HepG2 (cell line): ENCODE results near the gene TBC1D1. TPM values are rescaled to one million over a fixed set of nuclear protein-coding genes. Genes with fewer than 3 reads are reported as not detected.
A peak's percentile ranks its signal among the peaks of the same experiment; 100 is the strongest.

Experiments
- ATAC-seq: fragments of 200-7000 bp; cut with Tn5 transposase; 3 replicates; pipeline ENCODE4 v1.9.1; 2020; ENCODE audit warnings: mild to moderate bottlenecking, moderate library complexity
- BruUV-seq: library from RNA; stranded (reverse); fragments of 400-500 nt; replicated peaks from 2 replicates; lab custom pipeline; 2021; lab: Mats Ljungman, UMichigan
- CTCF ChIA-PET: fragments of 300-600 bp; formaldehyde crosslinking; extraction: SDS; loops from one replicate; lab custom pipeline; 2021; ENCODE audit warnings: low total read pairs, inconsistent platforms, low intra/inter-chr PET ratio; lab: Yijun Ruan, JAX
- POLR2A ChIA-PET: fragments of 350-600 bp; sonication (Branson Sonifier 250); formaldehyde crosslinking; loops from one replicate; lab custom pipeline; 2020; ENCODE audit warnings: antibody characterized with exemption, inconsistent platforms; lab: Yijun Ruan, JAX
- DNase-seq: peaks from one replicate; pipeline ENCODE4 v3.0.0-alpha.2; 2015; ENCODE audit warnings: low spot score
- FAIRE-seq: peaks from 3 replicates; lab custom pipeline; 2011; peaks lifted over from hg19 to GRCh38; lab: Jason Lieb, UNC
- H2AFZ ChIP-seq: one replicate; pipeline ENCODE4 v1.6.1; 2011; ENCODE audit warnings: low read length, inconsistent platforms
- H3K27ac ChIP-seq: fragments of 300-600 bp; 3 replicates; pipeline ENCODE4 v1.8.0; 2011; ENCODE audit warnings: mixed run types, mild to moderate bottlenecking, mixed read lengths, low read length, inconsistent platforms; ENCODE audit not compliant: insufficient read depth; ENCODE audit errors: extremely low read length
- H3K27me3 ChIP-seq, 2 experiments: fragments of 200-600 bp in 1 of 2; 2 replicates in 1 of 2; 3 replicates in 1 of 2; pipeline versions ENCODE4 v1.6.0 to v1.8.0; 2011; ENCODE audit warnings: low read length in 2 of 2, mild to moderate bottlenecking in 2 of 2, moderate library complexity in 2 of 2, inconsistent platforms in 1 of 2; ENCODE audit not compliant: insufficient read depth in 2 of 2, control insufficient read depth in 1 of 2
- H3K36me3 ChIP-seq, 2 experiments: fragments of 200-600 bp in 1 of 2; replicated peaks in 1 of 2; 2 replicates in 1 of 2; 3 replicates in 1 of 2; pipeline versions ENCODE4 v1.5.1 to v1.8.0; 2011; ENCODE audit warnings: low read length in 2 of 2, inconsistent platforms in 1 of 2; ENCODE audit not compliant: insufficient read depth in 2 of 2, control insufficient read depth in 1 of 2
- H3K4me1 ChIP-seq: 2 replicates; pipeline ENCODE4 v1.5.1; 2012; ENCODE audit warnings: low read length, inconsistent platforms; ENCODE audit not compliant: insufficient read depth
- H3K4me2 ChIP-seq: 2 replicates; pipeline ENCODE4 v1.6.0; 2011; ENCODE audit warnings: low read depth, low read length, inconsistent platforms
- H3K4me3 ChIP-seq, 3 experiments: fragments of 200-600 bp in 1 of 3; sonication (generic), shearing (Covaris generic) in 1 of 3; replicated peaks in 1 of 3; 2 replicates each; pipeline ENCODE4 v1.5.1; 2011 to 2016; ENCODE audit warnings: low read length in 3 of 3, inconsistent platforms in 2 of 3, low read depth in 2 of 3, mild to moderate bottlenecking in 2 of 3, control low read depth in 1 of 3, mixed read lengths in 1 of 3; ENCODE audit not compliant: insufficient read depth in 1 of 3
- H3K79me2 ChIP-seq: one replicate; pipeline ENCODE4 v1.6.1; 2011; ENCODE audit warnings: low read length, inconsistent platforms; ENCODE audit not compliant: insufficient read depth
- H3K9ac ChIP-seq: 2 replicates; pipeline ENCODE4 v1.6.0; 2011; ENCODE audit warnings: mild to moderate bottlenecking, low read depth, low read length, inconsistent platforms; ENCODE audit not compliant: insufficient read depth
- H3K9me3 ChIP-seq: 2 replicates; pipeline ENCODE4 v1.5.1; 2012; ENCODE audit warnings: mild to moderate bottlenecking, low read length
- H4K20me1 ChIP-seq: 2 replicates; pipeline ENCODE4 v1.6.0; 2011; ENCODE audit warnings: inconsistent platforms, mild to moderate bottlenecking, low read length, moderate library complexity; ENCODE audit not compliant: insufficient read depth
- PRDM15 ChIP-seq: sonication (generic); formaldehyde crosslinking; IDR thresholded peaks from 2 replicates; pipeline ENCODE4 v1.4.0; 2020; ENCODE audit warnings: missing genetic modification reagents
- ZNF333 ChIP-seq: sonication (generic); formaldehyde crosslinking; IDR thresholded peaks from 2 replicates; pipeline ENCODE4 v1.4.0; 2020; ENCODE audit warnings: mild to moderate bottlenecking, missing genetic modification reagents, borderline replicate concordance
- WGBS: methylation state at CpG from one replicate; pipeline ENCODE4 v1.1.6; 2017; ENCODE audit warnings: low lambda C conversion rate; 5-methylcytosine and 5-hydroxymethylcytosine counted together
- in situ Hi-C: cut with HindIII; loops from 2 replicates; pipeline ENCODE4 v1.10.0; 2017; ENCODE audit warnings: low pct_unique_long_range_greater_than_20kb; ENCODE audit not compliant: extremely low pct_ligation_motif_present
- intact Hi-C: fragments of 100-400 bp; cut with micrococcal nuclease; formaldehyde crosslinking; loops from one replicate; pipeline ENCODE4 v1.10.0; 2022; ENCODE audit not compliant: unreplicated experiment
- polyA plus RNA-seq, 8 experiments: library from polyadenylated mRNA; depleted of rRNA in 3 of 8; stranded (reverse) in 7 of 8; unstranded in 1 of 8; fragments of >200 nt; fragmentation: Illumina TruSeq in 4 of 8; extraction: Trizol in 4 of 8; gene quantifications; 2 replicates each; pipeline versions ENCODE4 v1.2.1 to v1.2.3, GENCODE V29; 2011 to 2016; ENCODE audit warnings: low read depth in 4 of 8, missing spikeins in 1 of 8, mixed read lengths in 1 of 8; ENCODE audit not compliant: insufficient read depth in 1 of 8
- total RNA-seq, 5 experiments: library from RNA; depleted of rRNA; stranded (reverse); fragments of >200 nt; fragmentation: Illumina TruSeq; extraction: Trizol; gene quantifications; 2 replicates each; pipeline ENCODE4 v1.2.3, GENCODE V29; 2016; ENCODE audit warnings: low read depth in 1 of 5

Gene TBC1D1
- total and polyA plus RNA-seq, 2 of the 13 experiments (the other 11 are each of a cell fraction or from before 2014, with no cell fraction given): 37.3 to 62.8 TPM

DNA sequence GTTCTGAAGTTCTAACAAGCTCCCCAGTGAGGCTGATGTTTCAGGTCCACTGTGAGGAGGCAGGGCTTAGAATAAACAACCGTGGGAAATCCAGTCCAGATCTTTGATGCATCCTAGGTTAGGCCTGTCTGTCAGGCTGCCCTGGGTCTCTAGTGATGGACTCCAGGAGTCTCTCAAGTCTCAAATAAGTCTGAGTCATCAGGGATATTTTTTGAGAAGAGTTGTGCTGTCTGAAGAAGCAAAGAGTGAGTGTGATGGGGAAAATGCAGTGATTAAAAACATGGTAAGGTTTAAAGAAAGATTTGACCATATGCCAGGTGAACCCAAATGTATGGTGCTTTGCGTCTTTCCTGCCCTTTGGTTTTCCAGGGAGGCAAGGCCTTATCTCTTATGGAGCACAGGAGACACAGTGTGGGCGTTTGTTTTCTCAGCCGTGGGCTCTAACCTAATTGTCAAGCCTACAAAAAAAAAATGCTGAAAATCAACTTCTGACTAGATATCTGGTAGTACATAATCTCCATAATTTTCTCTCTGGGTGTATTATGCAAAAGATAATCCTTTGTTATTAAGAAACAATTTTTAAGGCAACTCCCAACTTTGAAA, 170.0 kb downstream of the TBC1D1 start:
- ATAC-seq (no peak), FAIRE-seq (no peak), DNase-seq (no peak)
- Histone ChIP-seq H3K4me3 (no peak overlapping the region), H3K27ac (no peak overlapping the region), H3K36me3 (0 out of 5 replicates have a peak, but pooled peaks cover 0 to 2% of the 10 kb centered on the region in 2 experiments), H3K4me1 (peaks cover 46% of the 10 kb centered on the region), H2AFZ (no peak overlapping the region), H3K79me2 (no peaks in the 10 kb centered on the region), H3K9ac (no peak overlapping the region), H3K27me3 (no peaks in the 10 kb centered on the region), H3K9me3 (no peaks in the 10 kb centered on the region), H3K4me2 (no peak overlapping the region), H4K20me1 (no peaks in the 10 kb centered on the region)
- no TSS peak for BruUV-seq
- in situ Hi-C loops: loop anchor here (10.0 to 25.0 kb wide), 2 partner anchors 251 to 664 kb away; no protein-coding TSS in a partner anchor
- POLR2A ChIA-PET: no interaction called here
- intact Hi-C loops: no loop called here
- WGBS: 68% methylated on average over 4 of the region's 4 CpGs
- TF ChIP-seq ZNF333 (no peak), PRDM15 (peak; percentile 95)
- CTCF ChIA-PET: interaction anchor here (1.4 to 2.0 kb wide), 2 partner anchors 119 to 670 kb away, joined by 15 to 20 read pairs; no protein-coding TSS in a partner anchor
